PFSK-1 (cell line): ENCODE results near the gene JAG2.

Experiments
- FOXP2 ChIP-seq: optimal IDR thresholded peaks from 2 replicates; pipeline ENCODE3; 2011; ENCODE audit warnings: borderline replicate concordance, control low read depth, inconsistent platforms; ENCODE audit not compliant: insufficient read depth; ENCODE audit errors: extremely low read length, extremely low read depth
- POLR2AphosphoS5 ChIP-seq: IDR thresholded peaks from 2 replicates; pipeline ENCODE4 v1.6.1; 2012; ENCODE audit warnings: low read depth, mild to moderate bottlenecking, control low read depth, low read length, moderate library complexity
- REST ChIP-seq, 2 experiments: IDR thresholded peaks; 2 replicates each; pipeline versions ENCODE4 v1.6.1 to v1.8.0; 2011 to 2012; ENCODE audit warnings: low read depth in 2 of 2, low read length in 2 of 2, control low read depth in 1 of 2, inconsistent platforms in 1 of 2, mild to moderate bottlenecking in 1 of 2, moderate library complexity in 1 of 2; ENCODE audit not compliant: insufficient read depth in 1 of 2
- SIN3A ChIP-seq: IDR thresholded peaks from 2 replicates; pipeline ENCODE4 v1.6.1; 2012; ENCODE audit warnings: mild to moderate bottlenecking, low read length, moderate library complexity, borderline replicate concordance; ENCODE audit not compliant: insufficient read depth
- TAF1 ChIP-seq: IDR thresholded peaks from 2 replicates; pipeline ENCODE4 v1.6.1; 2012; ENCODE audit warnings: low read length, control low read depth, borderline replicate concordance; ENCODE audit not compliant: insufficient read depth

GRCh38 chr14:105102893-105103292 is 65.7 kb downstream of the JAG2 start:
- TF ChIP-seq POLR2AphosphoS5 (no peak), SIN3A (no peak), REST (IDR thresholded peaks at IDR 0.05; ENCODE audit: insufficient read depth in 1 of 2, low read depth in 2 of 2, low read length in 2 of 2) (no peak), TAF1 (no peak), FOXP2 (no peak)
